ENCODE data around the gene GLYATL2.

Gene GLYATL2

DNA sequence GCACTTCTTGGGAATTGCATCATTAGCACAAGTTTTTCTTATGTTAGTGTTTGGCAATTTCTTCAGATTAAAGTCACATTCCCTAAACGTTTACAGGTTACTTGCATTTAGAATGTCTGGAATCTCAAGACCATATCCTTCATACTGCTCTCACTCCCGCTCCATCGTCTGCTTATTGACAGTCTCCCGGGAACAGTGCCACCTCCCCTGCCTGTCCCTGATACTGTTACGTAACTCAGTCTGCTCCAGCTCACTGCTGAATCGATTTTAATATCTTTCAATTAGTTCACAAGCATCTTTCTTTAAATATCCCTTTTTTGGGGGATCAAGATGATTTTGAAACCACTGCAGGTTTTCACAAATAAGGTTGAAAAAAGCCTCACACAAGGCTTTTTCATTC is 48.2 kb downstream of the GLYATL2 start:
- no peak for DNase-seq

DNA sequence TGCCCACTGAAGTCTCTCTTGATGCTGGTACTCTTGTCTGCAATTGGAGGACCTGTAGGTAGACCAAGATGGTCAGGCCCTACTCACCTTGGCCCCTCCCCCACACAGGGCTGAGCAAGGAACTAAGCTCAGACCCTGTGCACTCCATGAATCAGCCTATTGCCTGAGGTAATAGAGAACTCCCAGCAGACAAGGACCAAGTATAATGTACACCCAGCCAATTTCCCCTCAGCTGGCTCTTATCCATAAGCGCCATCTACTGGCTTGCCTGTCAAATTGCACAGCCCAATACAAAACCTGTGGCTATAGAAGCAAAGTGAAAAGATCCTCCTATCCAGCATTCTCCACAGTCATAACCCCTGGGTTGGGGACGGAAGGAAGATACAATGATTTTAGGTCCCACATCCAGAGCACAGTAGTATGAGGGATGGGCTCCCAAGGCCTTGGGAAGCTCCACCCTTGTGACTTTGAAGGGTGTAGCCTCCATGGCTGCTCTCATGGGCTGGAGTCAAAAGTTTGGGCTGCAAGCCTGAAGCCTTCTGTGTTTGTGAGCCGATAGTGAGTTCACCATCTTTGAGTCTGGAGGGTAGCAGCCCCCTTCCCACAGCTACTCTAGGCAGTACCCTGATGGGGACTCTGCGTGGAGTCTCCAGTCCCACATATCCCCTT is 56.0 kb downstream of the GLYATL2 start:
- peak; percentile 39 for DNase-seq

DNA sequence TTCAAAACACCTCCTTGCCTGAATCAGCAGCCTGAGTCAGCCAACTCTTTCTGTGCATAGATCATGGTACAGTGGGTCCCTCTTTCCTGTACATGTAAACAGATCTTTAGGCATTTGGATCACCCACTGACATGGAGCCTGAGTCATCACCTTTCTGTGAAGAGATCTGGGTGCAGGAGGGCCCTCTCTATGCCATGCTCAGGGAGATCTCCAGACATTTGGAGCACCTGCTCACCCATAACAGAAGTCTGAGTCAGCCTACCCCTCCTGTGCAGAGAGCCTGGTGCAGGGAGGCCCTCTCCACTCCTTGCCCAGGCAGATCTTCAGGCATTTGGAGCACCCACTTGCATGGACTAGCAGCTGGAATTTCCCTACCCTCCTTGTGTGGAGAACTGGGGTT is 56.6 kb downstream of the GLYATL2 start:
- no peak for DNase-seq

- DNase-seq = no peak
These were observed 57.8 kb downstream of the GLYATL2 start for GRCh38 chr11:58786693-58787092.

- DNase-seq = no peak
These were observed 59.5 kb downstream of the GLYATL2 start for GRCh38 chr11:58784995-58785394.

All from CD4-positive, alpha-beta T cell treated with Interleukin-15 for 1 hour (primary cell).